ENCODE results near the gene BEND6.

BEND6 gene

DNA sequence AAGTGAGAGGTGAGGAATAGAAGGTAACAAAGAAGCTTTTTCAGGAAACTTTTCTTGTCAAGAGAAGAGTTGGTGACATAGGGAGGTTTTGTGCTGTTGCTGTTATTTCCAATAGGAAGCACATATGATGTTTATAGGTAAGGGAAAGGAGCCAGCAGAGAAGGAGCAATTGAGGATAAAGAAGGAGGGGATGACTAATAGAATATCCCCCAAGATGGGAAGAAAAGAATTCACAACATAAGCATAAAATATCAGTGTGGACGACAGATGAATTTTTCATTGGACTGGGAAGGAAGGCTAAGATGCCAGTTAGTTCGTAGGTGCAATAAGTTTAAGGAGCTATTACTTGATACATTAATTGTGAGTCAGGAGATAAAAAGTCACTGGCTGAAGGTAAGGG lies 8.5 kb upstream of the BEND6 start:
- H3K9me2 ChIP-seq (replicated peaks; ENCODE audit: low read depth, low read length): no peaks in the 10 kb centered on the region
- H3K9me3 ChIP-seq (ENCODE audit: insufficient read depth, low read depth, low read length): peaks cover 7% of the 10 kb centered on the region

DNA sequence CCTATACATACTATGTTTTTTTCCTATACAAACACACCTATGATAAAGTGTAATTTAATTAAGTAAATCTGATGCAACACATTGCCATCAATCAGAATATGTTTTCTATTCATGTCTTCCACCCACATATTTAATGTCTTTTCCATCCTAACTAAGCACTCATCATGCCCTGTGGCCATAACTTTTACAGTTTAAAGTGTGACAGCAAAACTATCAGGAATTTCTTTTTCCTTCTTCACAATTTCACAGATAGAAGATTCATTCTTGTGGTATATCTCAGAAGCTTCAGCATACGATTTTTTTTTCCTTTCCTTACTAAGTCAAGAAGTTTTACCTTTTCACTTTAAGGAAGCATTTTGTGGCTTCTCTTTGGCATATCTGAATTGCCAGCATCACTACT lies 7.0 kb upstream of the BEND6 start:
- Histone ChIP-seq H3K4me3 (ENCODE audit: low read length, poor library complexity, severe bottlenecking) (no peak overlapping the region), H3K9me3 (ENCODE audit: insufficient read depth, low read depth, low read length) (no peaks in the 10 kb centered on the region), H3K9me2 (replicated peaks; ENCODE audit: low read depth, low read length) (no peaks in the 10 kb centered on the region), H3F3A (ENCODE audit: low read depth) (no peaks in the 10 kb centered on the region; the same call in 1 of the 2 replicates), H2AFZ (ENCODE audit: low read length) (no peak overlapping the region), H3K4me2 (ENCODE audit: low read depth, low read length, poor library complexity, severe bottlenecking) (no peak overlapping the region), H4K20me1 (ENCODE audit: insufficient read depth, low read length, poor library complexity, severe bottlenecking) (no peaks in the 10 kb centered on the region), H3K4me1 (ENCODE audit: insufficient read depth, low read length, poor library complexity, severe bottlenecking) (peaks cover 63% of the 10 kb centered on the region), H3K9ac (ENCODE audit: low read depth, low read length, poor library complexity, severe bottlenecking) (peak overlapping the region; percentile 81), H3K27me3 (ENCODE audit: insufficient read depth, low read length, poor library complexity, severe bottlenecking) (no peaks in the 10 kb centered on the region), H3K36me3 (ENCODE audit: insufficient read depth, low read length) (no peaks in the 10 kb centered on the region), H3K79me2 (ENCODE audit: insufficient read depth, low read length) (peaks cover 37% of the 10 kb centered on the region)
- TF ChIP-seq, protein P1, sequence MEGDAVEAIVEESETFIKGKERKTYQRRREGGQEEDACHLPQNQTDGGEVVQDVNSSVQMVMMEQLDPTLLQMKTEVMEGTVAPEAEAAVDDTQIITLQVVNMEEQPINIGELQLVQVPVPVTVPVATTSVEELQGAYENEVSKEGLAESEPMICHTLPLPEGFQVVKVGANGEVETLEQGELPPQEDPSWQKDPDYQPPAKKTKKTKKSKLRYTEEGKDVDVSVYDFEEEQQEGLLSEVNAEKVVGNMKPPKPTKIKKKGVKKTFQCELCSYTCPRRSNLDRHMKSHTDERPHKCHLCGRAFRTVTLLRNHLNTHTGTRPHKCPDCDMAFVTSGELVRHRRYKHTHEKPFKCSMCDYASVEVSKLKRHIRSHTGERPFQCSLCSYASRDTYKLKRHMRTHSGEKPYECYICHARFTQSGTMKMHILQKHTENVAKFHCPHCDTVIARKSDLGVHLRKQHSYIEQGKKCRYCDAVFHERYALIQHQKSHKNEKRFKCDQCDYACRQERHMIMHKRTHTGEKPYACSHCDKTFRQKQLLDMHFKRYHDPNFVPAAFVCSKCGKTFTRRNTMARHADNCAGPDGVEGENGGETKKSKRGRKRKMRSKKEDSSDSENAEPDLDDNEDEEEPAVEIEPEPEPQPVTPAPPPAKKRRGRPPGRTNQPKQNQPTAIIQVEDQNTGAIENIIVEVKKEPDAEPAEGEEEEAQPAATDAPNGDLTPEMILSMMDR (conservative IDR thresholded peaks at IDR 0.05; ENCODE audit: low read length): no peak

More for the DNA sequence above, 8.5 kb upstream of the BEND6 start:
- H3K4me2 ChIP-seq (ENCODE audit: low read depth, low read length, poor library complexity, severe bottlenecking): no peak overlapping the region
- no peak overlapping the region for H2AFZ ChIP-seq (ENCODE audit: low read length)
- no peak overlapping the region for H3K9ac ChIP-seq (ENCODE audit: low read depth, low read length, poor library complexity, severe bottlenecking)
- no peak overlapping the region for H3K4me3 ChIP-seq (ENCODE audit: low read length, poor library complexity, severe bottlenecking)
- peaks cover 50% of the 10 kb centered on the region for H3K4me1 ChIP-seq (ENCODE audit: insufficient read depth, low read length, poor library complexity, severe bottlenecking)
- H3K27me3 ChIP-seq (ENCODE audit: insufficient read depth, low read length, poor library complexity, severe bottlenecking): no peaks in the 10 kb centered on the region
- TF ChIP-seq, protein P1 (conservative IDR thresholded peaks at IDR 0.05; ENCODE audit: low read length): no peak
- TF ChIP-seq EZH2phosphoT487 (IDR thresholded peaks at IDR 0.05; ENCODE audit: borderline replicate concordance): no peak
- H3K79me2 ChIP-seq (ENCODE audit: insufficient read depth, low read length): peaks cover 22% of the 10 kb centered on the region
- no peaks in the 10 kb centered on the region for H4K20me1 ChIP-seq (ENCODE audit: insufficient read depth, low read length, poor library complexity, severe bottlenecking)
- no peaks in the 10 kb centered on the region; the same call in 1 of the 2 replicates for H3F3A ChIP-seq (ENCODE audit: low read depth)
- no peaks in the 10 kb centered on the region for H3K36me3 ChIP-seq (ENCODE audit: insufficient read depth, low read length)

DNA sequence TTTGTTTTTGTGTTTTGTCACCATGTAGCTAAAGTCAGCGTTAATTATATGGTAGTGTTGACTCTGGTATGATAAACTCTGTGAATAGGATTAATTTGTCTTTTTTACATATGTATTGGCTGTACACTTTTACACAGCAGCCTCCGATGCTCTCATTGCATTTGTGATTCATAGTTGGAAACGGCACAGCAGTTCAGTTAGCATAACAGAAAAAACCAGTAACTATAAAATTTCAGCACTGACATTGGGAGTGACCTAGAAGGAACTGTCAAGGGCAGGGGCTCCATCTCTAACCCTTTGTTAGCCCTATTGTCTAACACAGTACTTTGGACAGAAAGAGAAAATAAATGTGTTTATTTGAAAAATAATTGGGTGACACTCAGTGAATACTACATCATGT lies 5.6 kb upstream of the BEND6 start:
- TF ChIP-seq EZH2phosphoT487 (IDR thresholded peaks at IDR 0.05; ENCODE audit: borderline replicate concordance): no peak
- TF ChIP-seq, protein P1 (conservative IDR thresholded peaks at IDR 0.05; ENCODE audit: low read length): no peak
- no peak overlapping the region for H2AFZ ChIP-seq (ENCODE audit: low read length)
- peaks cover 69% of the 10 kb centered on the region for H3K4me1 ChIP-seq (ENCODE audit: insufficient read depth, low read length, poor library complexity, severe bottlenecking)
- H4K20me1 ChIP-seq (ENCODE audit: insufficient read depth, low read length, poor library complexity, severe bottlenecking): no peaks in the 10 kb centered on the region
- peak overlapping the region; percentile 56 for H3K4me2 ChIP-seq (ENCODE audit: low read depth, low read length, poor library complexity, severe bottlenecking)
- peak overlapping the region; percentile 81 for H3K9ac ChIP-seq (ENCODE audit: low read depth, low read length, poor library complexity, severe bottlenecking)
- no peaks in the 10 kb centered on the region; the same call in 1 of the 2 replicates for H3F3A ChIP-seq (ENCODE audit: low read depth)
- H3K9me3 ChIP-seq (ENCODE audit: insufficient read depth, low read depth, low read length): no peaks in the 10 kb centered on the region
- no peaks in the 10 kb centered on the region for H3K27me3 ChIP-seq (ENCODE audit: insufficient read depth, low read length, poor library complexity, severe bottlenecking)
- peaks cover 51% of the 10 kb centered on the region for H3K79me2 ChIP-seq (ENCODE audit: insufficient read depth, low read length)
- H3K9me2 ChIP-seq (replicated peaks; ENCODE audit: low read depth, low read length): no peaks in the 10 kb centered on the region
- peak overlapping the region; percentile 78 for H3K4me3 ChIP-seq (ENCODE audit: low read length, poor library complexity, severe bottlenecking)
- H3K36me3 ChIP-seq (ENCODE audit: insufficient read depth, low read length): no peaks in the 10 kb centered on the region
